Jurkat, Clone E6-1 (cell line): ENCODE measurements around the gene IL1RL2.

Source experiments
- DNase-seq: peaks from one replicate; pipeline ENCODE4 v3.0.0-alpha.2; 2011; ENCODE audit warnings: low read depth, low spot score
- H3K4me3 ChIP-seq: 2 replicates; pipeline ENCODE4 v1.5.1; 2011; ENCODE audit warnings: mild to moderate bottlenecking, low read length, control low read depth, moderate library complexity

IL1RL2 gene

DNA sequence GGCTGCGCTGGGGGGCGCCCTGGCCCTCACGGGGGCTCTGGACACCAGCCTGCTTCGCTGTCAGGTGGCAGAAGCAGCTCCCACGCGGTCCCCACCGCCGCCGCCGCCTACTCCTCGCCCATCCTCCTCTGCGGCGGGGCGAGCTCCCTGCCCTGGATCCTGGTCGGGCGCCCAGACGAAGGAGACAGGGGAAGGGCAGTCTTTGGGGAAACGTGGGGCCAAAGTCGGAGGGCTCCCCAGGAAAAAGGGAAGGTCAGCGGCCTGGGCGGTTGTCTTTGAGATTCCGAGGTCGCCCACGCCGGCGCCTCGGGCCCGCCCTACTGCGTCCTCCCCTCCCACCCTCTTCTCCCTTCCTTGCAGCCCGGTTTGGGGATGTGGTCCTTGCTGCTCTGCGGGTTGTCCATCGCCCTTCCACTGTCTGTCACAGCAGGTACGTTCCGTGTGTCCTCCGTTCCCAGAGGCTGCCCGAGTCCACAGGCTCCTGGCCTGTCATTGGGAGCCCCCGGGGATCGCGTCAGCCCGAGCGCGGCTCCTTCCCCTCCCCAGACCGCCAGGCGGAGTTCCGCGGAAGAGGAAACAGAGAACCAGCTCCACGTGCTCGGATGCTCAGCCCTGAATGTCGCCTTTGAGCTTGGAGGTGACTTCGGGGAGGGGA, 800 bp downstream of the IL1RL2 start:
- H3K4me3 ChIP-seq: no peak overlapping the region
- no peak for DNase-seq

DNA sequence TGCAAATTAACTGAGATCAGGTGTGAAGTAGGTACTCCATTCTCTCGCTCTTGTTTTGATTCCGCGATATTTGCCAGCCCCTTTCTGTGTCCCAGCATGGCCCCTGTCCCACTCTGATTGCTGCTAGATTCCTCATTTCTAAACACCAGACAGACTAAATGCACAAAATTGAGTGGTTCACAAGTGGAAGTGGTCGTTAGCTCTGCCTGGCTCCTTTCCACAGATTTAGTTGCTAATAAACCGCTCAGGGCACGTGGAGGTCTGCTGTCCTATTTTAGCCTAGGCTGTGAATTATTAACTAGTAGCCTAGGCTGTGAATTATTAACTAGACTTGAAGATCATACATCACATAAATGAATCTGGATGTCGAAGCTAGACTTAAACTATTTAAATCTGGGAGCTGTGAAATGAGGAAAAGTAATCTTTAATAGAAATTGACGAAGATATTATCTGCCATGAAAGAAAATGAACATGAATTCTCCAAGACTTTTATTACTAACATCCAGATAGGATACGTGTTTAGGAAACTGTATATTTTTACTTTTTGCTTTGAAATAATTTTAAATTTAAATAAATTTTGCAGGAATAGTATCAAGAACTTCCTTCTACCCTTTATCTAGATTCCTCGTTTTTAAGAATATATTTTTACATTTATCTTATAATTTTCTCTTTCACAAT, 3.7 kb downstream of the IL1RL2 start:
- H3K4me3 ChIP-seq: no peak overlapping the region
- DNase-seq: no peak

DNA sequence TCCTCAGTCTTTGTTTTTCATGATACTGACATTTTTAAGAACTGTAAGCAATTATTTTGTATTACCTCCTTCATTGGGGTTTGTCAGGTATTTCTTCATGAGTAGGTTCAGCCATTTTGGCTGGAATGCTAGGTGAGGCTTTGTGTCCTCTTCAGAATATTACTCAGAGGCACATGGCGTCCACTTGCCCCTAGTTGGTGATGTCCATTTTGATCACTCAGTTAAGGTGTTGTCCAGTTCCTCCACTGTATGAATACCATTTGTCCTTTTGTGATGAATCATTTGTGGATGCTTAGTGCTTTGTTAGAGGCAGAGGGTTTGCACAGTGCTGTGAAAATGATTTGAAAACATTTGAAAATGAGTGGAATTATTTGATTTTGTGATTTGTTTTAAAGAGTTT, 4.7 kb downstream of the IL1RL2 start:
- H3K4me3 ChIP-seq: no peak overlapping the region
- DNase-seq: no peak

DNA sequence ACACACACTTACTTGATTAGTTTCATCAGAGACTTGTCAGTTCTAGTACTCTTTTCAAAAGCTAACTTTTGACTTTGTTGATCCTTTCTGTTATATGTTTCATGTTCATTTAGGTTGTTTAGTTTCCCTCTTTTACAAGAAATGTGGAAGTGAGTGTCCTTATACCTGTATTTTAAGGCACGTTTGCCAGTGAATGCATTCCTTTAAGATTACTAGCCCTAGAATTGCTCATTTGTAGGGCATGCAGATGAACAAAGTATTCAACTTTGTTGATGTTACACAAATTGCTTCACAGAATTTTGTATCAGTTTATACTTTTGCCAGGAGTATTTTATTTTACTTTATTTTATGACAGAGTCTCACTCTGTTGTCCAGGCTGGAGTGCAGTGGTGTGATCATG, 6.3 kb downstream of the IL1RL2 start:
- H3K4me3 ChIP-seq: no peak overlapping the region
- DNase-seq: no peak

DNA sequence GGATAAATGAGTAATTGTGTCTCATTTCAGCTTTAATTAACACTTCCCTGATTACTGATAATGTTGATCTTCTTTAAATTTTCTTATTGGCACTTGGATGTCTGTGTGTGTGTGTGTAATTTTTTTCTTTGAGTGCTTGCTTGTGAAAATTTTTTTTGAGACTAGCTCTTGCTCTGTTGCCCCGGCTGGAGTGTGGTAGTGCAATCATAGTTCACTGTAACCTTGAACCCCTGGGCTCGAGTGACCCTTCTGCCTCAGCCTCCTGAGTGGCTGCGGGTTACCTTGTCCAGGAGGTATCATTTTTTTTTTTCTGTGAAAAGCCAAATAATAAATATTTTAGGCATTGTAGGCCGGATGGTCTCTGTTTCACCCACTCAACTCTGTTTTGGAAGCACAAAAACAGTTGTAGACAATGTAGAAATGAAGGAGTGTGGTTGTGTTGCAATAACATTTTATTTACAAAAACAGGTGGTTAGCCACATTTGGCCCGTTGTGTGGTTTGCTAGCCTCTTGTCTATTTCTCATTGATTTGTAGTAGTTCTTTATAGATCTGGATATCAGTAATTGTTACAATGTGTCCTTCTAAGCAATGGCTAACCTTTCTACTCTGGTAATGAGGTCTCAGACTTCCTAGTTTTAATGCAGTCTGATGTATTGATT, 7.9 kb downstream of the IL1RL2 start:
- no peak overlapping the region for H3K4me3 ChIP-seq
- DNase-seq: no peak

DNA sequence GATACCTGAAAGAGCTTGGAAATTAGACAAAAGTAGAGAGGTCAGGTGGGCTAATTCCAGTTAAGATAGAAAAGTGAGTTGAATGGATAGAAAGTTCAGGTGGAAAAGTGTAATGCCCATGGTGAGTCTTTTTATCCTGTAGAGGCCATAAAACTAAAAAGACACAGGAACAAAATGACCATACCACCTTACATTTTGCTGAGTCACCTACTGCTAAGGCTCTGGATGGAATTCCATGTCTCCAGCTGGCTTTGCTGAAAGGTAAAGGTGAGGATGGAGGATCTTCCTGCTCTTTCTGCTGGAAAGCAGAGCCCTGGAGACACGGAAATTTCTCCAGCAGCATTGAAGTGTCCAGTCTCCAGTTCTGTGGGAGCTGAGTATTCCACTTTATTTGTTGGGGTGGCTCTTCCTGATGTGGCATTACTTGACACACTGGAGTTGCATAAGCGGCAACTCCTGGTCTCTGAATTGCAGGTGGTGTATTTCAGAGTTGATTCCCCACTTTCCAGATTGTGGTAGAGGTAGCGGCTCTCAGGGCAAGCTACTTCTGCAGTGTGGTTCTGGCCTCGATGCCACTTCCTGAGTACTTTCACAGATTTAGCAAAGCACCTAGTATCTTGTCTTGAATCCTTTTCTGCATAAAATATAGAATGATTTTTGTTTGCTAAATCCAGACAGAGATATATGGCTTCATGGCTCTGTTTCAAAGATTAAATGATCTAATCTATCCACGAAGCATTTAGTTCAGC, 10.7 kb downstream of the IL1RL2 start:
- H3K4me3 ChIP-seq: no peak overlapping the region
- peak; percentile 14 for DNase-seq

DNA sequence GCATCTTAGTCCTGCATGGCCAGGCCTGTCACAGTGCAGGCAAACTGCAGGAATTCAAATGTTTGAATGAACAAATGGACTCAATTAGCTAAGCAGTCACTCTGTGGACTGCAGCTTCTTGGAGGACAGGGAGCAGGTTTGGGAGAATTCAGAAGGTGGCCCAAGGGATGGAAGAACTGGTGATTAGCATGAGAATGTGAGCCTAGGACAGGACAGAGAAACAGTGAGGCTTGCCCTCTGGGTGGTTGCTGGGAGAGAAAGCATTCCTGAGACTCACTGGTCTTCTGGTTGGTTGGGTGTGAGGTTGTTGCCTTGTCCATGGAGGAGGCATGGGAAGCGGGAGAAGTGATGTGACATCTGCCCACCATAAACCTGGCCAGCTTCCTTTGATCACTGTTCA, 13.7 kb downstream of the IL1RL2 start:
- no peak for DNase-seq
- no peak overlapping the region for H3K4me3 ChIP-seq

DNA sequence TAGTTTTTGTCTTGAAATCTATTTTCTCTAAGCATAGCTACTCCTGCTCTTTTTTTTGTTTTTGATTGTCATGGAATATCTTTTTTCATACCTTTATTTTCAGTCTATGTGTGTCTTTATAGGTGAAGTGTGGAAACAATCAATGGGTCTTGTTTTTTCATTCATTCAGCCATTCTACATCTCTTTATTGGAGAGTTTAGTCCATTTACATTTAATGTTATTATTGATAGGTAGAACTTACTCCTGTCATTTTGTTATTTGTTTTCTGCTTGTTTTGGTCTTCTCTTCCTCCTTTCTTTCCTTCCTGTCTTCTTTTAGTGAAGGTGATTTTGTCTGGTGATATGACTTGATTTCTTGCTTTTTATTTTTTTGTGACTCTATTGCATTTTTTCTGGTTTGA, 17.8 kb downstream of the IL1RL2 start:
- H3K4me3 ChIP-seq: no peak overlapping the region
- no peak for DNase-seq

DNA sequence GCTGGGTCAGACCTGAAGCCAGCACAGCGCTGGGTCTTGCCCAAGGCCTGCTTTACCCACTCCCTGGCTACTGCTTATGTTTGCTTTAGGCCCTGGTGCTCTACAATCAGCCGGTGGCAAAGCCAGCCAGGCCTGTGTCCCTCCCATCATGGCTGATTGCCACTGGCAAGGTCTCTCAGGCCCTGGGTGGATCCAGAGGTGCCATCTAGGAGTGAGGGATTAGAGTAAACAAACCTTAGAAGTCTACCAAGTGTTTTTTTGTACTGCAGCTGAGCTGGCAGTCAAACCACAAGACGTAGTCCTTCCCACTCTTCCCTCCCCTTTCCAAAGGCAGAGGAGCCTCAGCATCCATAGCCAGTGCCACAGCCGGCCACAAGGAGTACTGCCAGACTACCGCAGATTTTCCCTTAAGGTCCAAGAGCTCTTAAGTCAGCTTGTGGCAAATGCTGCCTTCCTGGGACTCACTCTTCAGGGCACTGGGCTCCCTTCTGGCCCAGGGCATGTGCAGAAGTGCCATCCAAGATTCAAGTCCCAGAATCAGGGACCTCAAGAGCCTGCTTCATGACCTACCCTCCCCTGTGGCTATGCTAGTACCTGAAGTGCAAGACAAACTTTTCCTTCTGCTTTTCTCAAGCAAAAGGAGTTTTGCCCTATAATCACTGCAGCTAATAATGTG, 20.0 kb downstream of the IL1RL2 start:
- DNase-seq: no peak

DNA sequence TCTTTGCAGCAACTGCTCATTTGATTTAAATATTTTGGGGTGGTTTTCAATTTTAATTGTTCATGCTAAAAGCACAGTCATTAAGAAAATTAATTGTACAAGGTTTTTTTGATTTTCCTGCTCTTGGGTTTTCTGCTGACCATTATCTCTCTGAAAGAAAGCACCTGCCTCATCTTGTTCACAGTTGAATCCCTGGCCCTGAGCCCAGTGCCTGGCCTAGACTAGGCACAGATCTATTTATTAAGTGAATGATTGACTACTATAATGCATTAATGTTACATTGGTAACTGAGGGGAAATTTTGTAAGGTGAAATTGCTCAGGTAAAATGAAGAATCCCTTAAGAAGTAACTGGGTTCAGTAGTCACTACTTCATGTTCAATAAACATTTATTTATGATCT, 22.0 kb downstream of the IL1RL2 start:
- no peak for DNase-seq
- H3K4me3 ChIP-seq: no peak overlapping the region

More for the DNA sequence above, 20.0 kb downstream of the IL1RL2 start:
- no peak overlapping the region for H3K4me3 ChIP-seq

DNA sequence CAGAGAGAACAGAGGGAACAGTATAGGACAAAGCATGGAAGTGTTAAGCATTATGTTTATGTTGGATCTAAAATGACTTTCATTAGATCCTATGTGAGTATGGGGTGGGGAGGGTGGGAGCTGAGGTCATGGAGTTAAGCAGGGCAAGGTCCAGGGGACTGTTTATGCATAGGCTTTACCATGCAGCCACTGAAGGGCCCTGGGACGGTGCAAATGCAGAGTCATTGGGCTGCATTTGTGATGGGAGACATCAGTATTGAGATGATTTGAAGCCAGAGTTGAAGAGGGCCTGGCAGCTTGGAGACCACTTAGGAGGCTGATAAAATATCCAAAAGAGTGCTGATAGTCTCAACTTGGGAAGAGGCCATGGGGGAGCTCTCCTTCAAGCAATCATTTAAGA, 22.7 kb downstream of the IL1RL2 start:
- no peak for DNase-seq
- no peak overlapping the region for H3K4me3 ChIP-seq

DNA sequence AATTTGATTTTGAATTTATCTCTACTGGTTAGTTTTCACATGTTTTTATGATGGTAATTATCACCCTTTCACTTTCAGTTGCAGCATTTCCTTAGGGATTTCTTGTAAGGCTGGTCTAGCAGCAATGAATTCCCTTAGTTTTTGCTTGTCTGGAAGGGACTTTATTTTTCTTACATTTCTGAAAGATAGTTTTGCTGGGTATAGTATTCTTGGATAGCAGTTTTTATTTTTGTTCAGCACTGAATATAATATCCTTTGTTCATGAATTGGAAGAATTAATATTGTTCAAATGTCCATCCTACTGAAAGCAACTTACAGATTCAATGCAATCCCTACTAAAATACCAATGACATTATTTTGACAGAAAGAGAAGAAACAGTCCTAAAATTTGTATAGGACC, 30.2 kb downstream of the IL1RL2 start:
- no peak for DNase-seq
- no peak overlapping the region for H3K4me3 ChIP-seq

DNA sequence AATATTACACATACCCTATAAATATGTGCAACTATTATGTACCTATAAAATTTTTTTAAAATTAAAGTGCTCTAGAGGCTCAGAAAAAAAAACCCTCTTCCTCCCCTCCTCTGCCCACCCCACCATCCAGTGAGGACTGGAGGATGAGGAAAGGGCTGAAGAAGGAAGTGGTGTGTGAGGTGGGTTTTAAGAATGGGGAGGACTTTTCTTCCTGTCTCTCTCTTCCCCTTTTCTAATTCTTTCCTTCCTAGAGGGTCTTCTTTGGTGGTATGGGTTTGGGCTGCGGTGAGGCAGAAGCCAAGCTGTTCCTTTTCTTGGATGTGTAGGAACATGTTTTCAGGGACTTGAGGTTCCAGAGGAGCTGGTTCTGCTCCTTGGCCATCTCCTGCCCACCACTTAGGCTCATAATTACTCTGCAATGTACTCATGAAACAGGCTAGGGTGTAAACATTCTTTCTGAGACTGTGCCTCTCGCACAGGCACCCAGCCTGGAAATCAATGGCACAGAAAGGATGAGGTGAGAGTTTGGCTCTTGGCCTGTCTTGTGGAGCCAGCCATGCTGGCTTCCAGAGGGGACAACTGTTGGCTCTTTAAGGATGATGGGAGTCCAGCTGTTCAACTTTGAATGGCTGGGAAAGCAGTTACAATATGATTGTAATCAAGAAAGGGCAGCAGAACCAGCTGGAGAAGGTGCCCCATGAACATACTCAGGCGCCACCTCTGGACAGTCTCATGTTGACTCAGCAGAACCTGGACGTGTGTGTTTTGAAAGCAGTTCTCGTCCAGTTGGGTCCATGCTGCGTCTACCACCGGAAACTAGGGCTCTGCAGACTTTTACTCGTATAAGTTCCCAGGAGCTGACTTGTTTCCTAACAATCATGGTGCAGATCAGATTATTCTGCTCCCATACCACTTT, 38.3 kb downstream of the IL1RL2 start:
- no peak for DNase-seq
- H3K4me3 ChIP-seq: no peak overlapping the region

DNA sequence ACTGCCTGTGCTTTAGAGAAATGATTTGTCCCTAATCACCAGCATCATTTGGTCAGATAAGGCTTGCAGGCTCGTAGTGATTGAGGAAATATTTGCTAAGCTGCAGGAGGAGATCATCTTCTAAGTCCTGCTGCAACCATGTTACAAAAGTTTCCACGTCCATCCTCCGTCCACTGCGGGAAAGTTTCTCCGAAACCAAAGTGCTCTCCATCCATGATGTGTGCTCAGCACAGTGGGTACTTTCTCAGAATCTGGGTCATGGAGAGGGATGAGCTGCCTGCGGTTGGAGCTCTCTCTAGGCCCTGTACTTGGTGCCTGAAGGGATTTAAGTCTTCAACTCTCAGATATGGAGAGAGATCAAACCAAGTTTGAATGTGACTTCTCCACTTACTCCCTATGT, 39.3 kb downstream of the IL1RL2 start:
- H3K4me3 ChIP-seq: no peak overlapping the region
- DNase-seq: no peak

DNA sequence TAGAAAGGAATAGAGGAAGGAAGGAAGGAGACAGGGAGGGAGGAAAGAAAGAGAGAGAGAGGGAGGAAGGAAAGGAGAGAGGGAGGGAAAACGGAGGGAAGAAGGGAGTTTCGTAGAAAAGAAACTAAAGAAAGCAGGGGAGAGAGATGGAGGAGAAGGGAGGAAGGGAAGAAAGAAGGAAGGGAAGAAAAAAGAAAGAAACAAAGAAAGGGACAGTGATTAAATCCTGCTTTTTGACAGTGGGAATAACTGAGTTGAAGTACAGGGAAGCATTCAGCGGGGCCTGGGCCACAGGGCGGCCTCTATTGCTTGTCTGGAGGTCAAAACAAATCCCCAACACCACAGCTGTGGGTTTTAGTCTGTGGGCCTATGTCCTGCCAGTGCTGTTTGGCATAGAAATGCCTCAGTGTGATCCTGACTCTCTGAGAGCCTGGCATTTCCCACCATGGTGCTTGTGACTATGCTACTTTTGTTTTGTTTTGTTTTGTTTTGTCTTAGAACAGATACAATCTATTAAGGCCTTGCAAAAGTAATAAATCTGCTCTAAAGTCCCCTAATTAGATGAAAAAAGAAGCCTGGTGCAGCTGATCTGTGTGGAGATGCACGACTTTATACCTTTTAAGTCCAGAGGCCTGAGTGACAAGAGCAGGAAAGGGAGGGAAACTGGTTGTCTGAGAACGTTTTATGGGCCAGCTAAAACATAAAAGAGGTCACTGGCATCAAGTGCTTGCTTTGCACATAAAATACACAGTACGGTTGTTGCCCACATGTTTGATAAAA, 40.0 kb downstream of the IL1RL2 start:
- H3K4me3 ChIP-seq: no peak overlapping the region
- no peak for DNase-seq

DNA sequence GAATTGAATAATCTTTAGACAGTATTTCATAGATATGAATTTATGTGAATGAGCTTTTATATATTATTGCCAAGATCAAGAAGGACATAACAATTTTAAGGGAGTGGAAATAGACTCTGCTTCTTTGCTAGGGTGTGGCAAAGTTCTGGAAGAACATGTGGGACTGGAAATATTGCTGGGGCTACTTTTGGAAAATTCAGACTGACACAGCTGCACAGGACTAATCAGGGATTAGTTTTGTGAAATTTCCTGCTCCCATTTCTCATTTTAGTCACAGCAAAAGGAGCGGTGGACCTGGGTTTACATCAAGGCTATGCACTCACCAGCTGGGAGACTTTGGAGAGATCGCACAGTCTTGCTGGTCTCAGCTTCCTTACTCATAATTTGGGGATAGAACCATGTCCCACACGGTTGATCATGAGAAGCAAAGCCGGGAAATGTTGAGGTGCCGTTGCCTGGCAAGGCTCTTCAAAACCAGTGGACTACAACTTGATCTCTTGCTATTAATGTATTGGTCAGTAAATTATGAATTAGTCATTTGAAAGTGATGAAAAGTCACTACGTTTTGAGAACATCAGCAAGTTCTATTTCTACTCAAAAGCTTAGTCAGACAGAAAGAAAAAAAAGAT, 42.4 kb downstream of the IL1RL2 start:
- H3K4me3 ChIP-seq: no peak overlapping the region
- DNase-seq: no peak

DNA sequence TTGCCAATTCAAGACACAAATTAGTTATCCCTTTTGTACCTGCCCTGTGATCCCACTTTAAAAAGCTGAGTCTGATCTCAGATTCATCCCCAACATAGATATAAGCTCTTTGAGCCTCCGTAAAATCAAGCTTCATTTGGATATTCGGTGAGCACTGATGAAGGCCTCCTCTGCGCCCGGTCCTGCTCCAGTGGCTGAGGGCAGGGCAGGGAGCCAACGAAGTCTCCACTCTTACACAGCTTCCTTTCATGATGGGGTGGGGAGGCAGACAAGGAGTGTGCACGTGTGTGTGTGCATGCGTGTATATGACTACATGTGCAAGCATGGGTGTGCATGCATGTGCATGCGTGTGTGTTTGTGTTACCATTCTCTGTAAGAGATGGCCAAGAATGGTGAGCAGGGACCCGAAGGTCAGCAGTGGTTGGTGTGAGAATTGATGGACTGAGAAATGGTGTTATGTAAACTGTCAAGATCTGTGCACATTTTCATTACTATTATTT, 43.6 kb downstream of the IL1RL2 start:
- no peak for DNase-seq
- H3K4me3 ChIP-seq: no peak overlapping the region
